Inflammatory macrophage (primary cell): Measurements from ENCODE around the gene RAB21.

ENCODE experiments used
- DNase-seq, 2 donors: peaks; one replicate each; pipeline ENCODE4 v3.0.0-alpha.2; 2020 to 2022
- total RNA-seq, 18 experiments: gene quantifications; one replicate each; lab custom pipeline; 2026; ENCODE audit warnings: mixed read lengths in 6 of 18, inconsistent platforms in 2 of 18; lab: John Stamatoyannopoulos, UW

Gene RAB21
- total RNA-seq: 69.8 to 192 (median 123) reads per million in 18 experiments

DNA sequence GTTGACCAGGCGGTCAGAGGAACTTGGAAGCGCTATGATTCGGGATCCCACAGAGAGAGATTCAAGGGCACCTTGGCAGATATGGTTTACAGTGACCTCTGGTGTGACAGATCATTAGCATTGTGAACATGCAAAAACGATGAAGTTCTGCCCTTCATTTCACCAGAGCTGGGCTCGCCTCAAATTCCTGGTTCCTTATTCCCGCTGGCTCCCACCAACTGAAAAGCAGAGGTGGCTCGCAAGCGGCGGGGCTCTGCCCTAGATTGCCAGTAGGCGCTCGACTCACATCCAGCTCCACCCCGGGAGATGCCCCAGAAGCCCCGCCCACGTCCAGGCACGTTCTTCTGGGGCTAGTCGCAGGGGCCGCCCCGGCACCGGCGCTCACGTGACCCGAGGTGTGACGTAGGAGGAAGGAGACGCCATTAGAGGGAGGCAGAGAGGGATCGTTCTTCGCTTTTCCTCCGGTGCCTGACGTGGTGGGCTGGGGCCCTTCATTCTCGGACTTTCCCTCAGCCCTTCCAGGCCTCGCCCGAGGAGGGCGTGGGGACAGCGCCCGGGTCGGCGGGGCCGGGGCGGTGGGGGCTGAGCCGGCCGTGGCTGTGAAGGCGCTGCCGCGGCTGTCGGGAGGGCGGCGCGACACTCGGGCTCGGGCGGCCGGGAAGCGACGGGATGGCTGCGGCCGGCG lies at the start of gene RAB21:
RAB21 (plus strand) TSS at position 403 of the 685 bp plus-strand sequence; CDS start at position 670, 267 bp downstream.
- peak; percentile 99 to 100 for DNase-seq

DNA sequence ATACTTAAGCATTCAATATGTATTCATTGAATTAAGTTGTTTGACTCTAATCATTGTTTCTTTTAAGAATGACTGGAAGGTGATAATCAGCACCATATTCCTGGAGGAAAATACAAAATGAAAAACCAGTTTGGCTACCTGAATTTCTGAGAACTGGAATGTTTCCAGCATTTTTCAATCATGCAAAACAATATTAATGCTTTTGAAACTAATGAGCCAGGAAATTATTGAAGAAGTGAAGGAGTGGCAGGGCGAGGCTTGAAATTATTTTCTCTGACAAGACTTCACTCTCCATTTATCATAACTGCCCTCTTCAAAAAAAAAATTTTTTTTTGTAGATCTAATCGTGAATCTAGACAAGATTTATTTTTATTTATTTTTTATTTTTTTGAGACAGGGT lies 49.7 kb upstream of the RAB21 start:
- DNase-seq: no peak

DNA sequence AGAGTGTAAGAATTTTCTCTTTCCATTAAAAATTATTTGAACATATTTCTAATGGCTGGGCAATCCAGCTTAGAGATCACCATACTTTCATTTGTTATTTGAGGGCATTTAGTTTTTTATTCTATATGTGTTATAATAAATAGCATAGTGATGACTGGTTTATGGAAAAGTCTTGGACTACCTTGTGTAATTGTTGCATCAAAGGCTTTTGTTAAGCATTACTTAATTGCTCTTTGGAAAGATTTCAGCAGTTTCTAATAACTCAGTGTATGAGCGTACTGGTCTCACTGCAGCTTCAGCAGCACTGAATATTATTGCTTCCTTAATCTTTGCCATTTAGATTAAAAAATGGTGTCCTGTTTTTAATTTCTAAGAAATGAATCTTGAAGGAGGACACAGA lies 46.0 kb upstream of the RAB21 start:
- DNase-seq: no peak

GRCh38 chr12:71710276-71711125 lies 44.2 kb upstream of the RAB21 start:
- DNase-seq: no peak

DNA sequence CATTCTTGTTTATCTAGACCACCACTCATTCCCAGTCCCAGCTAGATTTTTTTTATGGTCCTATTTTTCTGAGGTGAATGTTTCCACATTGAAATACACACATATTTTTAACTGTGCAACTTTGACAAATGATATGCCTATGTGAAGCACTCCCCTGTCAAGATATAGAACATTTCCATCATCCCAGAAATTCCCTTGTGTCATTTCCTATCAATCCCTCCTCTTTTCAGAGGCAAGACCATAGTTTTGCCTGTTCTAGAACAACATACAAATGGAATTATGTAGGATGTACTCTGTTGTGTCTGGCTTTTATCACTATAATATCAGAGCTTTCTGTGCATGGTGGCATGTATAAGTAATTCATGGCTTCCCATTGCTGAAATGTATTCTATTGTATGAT lies 36.1 kb upstream of the RAB21 start:
- DNase-seq: no peak

DNA sequence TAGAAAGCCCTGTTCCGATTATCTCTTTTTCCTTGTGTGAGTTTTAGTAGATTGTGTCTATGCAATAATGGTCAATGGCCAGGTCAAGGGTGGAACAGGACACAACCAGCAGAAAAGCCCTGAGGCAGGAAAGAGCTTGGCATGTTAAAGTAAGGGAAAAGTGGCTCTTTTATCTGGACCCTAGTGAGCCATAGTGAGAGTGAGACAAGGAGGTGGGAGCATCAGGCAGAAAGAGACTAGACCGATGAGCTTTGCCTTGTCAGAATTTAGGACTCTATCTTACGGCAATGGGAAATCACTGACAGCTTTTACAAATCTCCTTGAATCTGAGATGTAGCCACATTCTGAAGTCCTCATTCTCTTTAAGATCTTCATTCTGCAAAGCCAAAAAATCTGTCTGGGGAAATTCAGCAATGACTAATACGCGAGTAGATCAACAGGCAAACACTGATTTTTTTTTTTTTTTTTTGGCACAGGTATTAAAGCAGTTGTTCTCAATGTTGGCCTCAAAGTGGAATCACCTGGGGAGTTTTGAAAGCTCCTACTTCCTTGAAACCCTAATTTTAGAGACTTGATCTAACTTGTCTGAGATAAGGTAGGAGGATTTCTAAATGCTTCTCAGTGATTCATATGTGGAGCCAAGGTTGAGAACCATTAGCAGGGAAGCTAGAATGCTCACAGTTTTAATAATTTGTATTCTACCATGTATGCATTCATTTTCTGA lies 34.9 kb upstream of the RAB21 start:
- no peak for DNase-seq

DNA sequence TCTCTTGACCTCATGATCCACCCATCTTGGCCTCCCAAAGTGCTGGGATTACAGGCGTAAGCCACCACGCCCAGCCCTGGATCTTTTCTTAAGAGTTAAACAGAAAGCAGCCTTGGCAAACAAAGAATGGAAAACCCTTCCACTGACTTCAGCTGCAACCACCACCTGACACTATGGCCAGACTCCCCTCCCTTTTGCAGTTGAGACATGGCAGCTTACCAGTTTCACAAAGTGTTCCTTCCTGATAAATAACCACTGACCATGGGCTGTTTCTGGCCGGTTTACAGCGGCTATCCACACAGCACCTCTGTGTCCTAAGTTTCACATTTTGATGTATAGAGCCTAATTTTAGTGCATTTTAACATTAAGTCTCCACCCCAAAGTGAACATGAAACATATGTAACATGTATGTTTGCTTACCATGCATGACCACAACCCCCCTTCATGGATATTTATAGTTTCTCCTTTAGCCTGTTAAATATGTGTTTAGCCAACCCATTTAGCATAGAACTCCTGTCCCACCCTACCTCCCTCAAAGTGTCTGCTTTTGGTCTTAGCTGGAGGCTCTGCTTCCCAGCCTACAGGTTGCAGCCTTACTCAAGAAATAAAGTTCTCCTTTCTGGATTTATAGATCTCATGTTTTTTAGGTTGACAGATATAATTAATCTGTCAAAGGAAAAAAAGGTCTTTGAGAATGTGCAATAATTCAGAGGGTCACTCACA lies 32.7 kb upstream of the RAB21 start:
- DNase-seq: no peak

DNA sequence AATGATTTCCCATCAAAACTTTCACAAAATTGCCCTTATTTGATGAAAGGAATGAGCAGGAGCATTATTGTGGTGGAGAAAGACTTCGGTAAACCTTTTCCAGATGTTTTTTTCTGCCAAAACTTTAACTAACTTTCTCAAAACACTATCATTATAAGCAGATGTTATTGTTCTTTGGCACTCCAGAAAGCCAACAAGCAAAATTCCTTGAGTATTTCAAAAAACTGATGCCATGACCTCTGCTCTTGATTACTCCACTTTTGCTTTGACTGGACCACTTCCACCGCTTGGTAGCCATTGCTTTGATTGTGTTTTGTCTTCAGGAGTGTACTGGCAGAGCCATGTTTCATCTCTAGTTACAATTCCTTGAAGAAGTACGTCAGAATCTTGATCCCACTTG lies 29.7 kb upstream of the RAB21 start:
- no peak for DNase-seq

DNA sequence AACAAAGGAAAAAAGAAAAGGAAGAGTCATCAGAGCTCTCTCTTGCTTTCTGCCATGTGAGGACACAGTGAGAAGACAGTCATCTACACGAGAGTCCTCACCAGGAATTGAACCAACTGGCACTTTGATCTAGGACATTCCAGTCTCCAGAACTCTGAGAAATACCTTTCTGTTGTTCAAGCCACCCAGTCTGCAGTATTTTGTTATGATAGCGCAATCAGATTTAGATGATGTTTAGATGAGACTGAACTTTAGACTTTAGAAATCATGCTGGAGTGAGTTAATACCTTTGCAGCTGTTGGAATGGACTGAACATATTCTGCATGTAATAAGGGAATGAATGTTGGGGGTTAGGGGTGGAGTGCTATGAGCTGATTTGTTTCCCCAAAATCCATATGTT lies 28.1 kb upstream of the RAB21 start:
- no peak for DNase-seq

DNA sequence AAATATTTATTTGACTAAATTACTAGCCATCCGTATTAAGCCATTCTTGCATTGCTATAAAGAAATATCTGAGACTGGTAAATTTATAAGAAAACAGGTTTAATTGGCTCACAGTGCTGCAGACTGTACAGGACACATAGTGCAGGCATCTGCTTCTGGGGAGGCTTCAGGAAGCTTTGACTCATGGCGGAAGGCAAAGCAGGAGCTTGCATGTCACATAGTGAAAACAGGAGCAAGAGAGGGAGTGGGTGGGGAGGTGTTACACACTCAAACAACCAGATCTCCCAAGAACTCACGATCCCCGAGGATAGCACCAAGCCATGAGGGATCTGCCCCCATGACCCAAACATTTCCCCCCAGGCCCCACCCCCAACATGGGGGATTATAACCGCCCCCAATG lies 26.7 kb upstream of the RAB21 start:
- DNase-seq: no peak

DNA sequence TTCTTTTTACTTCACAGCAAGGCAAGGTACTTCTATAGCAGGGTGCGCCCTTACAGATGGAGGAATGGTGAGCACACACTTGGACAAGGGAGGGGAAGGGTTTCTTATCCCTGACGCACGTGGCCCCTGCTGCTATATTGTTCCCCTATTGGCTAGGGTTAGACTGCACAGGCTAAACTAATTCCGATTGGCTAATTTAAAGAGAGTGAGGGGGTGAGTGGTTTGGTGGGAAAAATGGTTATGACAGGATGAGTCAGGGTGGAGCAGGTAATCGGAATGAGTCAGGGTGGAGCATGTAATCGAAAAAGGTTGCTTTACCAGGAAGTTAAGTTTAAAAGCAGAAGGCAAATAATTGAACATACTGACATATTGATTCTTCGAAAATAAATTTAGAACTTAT lies 23.7 kb upstream of the RAB21 start:
- no peak for DNase-seq

- DNase-seq: no peak
Measured at GRCh38 chr12:71731439-71732356, 23.0 kb upstream of the RAB21 start.

DNA sequence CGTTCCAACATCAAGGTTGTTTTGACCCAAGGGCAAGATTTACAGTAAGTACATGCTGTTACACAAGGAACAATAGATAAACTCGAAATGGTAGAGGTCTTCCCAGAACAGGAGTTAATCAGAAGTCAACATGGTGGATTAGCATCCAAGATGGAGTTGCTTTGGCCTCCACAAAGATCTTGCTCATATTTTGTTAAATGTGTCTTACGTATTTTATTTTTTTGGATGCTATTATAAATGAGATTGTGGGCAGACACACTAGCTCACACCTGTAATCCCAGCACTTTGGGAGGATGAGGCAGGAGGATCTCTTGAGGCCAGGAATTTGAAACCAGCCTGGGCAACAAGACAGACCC lies 22.3 kb upstream of the RAB21 start:
- no peak for DNase-seq

DNA sequence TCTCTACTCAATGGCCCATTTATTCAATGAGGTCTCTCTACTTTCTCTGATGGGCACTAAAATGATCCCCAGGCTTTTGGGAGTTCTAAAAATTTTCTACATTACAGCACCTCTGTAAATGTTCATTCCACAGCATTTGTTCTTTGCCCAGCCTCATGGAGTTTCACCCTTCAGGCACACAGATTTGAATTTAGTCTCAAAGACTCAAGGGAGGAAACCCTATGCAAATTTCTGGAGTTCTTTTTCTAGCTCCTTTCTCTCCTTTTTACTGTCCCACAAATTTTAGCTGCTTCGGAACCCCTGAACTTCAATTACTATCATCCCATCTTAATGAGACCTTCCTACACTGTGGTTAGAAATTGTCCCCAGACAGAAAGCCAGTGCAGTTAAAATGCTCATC lies 17.5 kb upstream of the RAB21 start:
- DNase-seq: no peak

DNA sequence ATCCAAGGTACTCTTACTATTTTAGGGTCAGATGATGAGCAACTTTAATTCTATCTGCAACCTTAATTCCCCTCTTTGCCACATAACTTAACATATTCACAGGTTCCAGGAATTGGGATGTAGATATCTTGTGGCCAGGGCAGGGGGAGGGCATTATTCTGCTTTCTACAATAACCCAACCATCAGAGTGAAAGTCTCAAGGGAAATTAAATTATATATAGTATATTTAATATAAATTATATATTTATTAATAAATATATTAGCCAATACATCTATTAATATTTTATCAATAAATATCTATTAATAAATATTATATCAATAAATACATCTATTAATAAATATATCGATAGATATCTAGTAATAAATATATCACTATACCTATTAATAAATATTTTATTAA lies 11.7 kb upstream of the RAB21 start:
- no peak for DNase-seq

DNA sequence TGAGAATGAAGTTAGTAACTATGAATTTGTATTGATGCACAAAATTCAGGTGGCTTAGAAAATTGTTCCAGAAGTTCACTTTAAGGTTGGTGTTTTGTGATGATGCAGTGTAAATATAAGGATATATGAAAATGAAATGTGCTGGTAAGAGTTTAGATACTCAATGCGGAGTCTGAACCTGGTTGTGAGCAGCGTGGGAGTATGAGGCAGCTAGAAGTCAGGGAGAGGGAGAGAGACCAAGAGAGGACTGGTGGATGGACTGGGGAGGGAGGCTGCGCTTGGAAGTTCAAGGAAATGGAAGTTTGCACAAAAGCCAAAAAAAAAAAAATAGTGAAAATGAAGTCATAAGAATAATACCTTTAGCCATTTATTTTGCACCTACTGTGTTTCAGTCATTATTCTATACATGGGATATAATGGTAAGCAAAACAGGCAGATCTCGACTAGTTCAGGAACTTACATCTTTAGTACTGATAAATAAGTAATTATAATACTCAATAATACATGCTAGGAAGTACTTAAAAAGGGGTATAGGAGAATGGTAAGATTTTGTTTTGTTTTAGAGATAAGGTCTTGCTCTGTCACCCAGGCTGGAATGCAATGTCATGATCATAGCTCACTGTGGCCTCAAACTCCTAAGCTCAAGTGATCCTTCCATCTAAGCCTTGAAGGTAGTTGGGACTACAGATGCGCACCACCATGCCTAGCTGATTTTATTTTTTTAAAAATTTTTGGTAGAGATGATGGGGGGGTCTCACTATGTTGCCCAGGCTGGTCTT lies 10.0 kb upstream of the RAB21 start:
- DNase-seq: no peak

DNA sequence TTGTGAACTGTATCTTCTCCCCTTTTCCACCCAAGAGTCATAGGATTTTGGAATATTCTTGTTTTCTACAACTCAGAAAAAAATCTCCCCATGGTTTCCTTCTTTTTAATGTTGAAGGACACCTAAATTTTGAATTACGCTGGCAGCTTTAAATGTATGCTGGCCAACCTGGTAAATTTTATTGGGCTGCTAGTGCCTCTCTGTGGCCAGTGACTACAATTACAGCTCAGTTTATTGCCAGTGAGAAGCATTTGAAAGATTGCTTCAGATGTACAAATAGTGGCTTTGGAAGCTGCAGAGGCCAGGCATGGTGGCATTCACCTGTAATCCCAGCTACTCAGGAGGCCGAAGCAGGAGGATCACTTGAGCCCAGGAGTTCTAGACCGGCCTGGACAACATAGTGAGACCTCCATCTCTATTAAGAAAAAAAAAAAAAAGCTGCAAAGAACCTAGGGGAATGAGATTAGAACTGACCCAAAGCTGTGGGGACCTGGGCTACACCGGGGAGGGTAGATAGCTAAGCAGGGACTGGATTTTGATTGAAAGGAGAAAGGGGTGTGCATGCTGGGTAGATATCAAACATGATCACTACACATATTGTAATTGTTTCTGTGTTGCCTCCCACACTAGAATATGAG lies 7.6 kb upstream of the RAB21 start:
- peak; percentile 62 to 63 for DNase-seq

- no peak for DNase-seq
Measured at GRCh38 chr12:71748081-71748850, 6.4 kb upstream of the RAB21 start.

DNA sequence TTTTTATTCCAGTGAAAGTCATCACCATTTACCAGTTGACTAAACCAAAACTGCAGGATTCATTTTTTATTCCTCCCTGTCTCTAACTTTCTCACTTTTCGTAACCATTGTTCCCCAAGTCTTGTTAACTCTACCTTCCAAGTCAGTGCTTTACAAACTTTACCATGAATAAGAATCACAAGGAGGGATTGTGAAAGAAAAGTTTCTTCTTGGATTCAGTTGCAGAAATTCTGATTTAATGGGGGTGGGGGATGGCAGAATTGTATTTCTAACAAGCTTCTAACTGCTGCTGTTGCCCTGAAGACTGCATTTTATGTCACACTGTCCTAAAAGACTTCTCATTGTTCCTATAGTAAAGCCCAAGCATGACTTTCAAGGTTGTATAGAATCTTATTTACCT lies 5.0 kb upstream of the RAB21 start:
- DNase-seq: peak; percentile 55 to 57

- no peak for DNase-seq
Measured at GRCh38 chr12:71752891-71753290, 1.8 kb upstream of the RAB21 start.
